Activated CD8-positive, alpha-beta T cell treated with anti-CD3 and anti-CD28 coated beads for 36 hours (primary cell): ENCODE measurements around the gene PLAC1. TPM values are rescaled to one million over a fixed set of nuclear protein-coding genes. Genes with fewer than 3 reads are reported as not detected.

Experiments
- ATAC-seq: fragments of 200-7000 bp; cut with Tn5 transposase; one replicate; pipeline ENCODE4 v1.10.0; 2021; ENCODE audit warnings: mild to moderate bottlenecking, moderate library complexity
- CTCF ChIA-PET: fragments of 350-600 bp; sonication (Branson Sonifier 250); formaldehyde crosslinking; loops from one replicate; lab custom pipeline; 2021; ENCODE audit warnings: antibody characterized with exemption; lab: Charles Lee
- POLR2A ChIA-PET: fragments of 350-600 bp; sonication (Branson Sonifier 250); formaldehyde crosslinking; loops from one replicate; lab custom pipeline; 2021; ENCODE audit warnings: antibody characterized with exemption; lab: Charles Lee
- DNase-seq: peaks from one replicate; pipeline ENCODE4 v3.0.0-alpha.2; 2020
- H3K27ac Mint-ChIP-seq: one replicate; pipeline ENCODE4 v1.8.0; 2021; ENCODE audit warnings: mild to moderate bottlenecking, mixed read lengths
- H3K27me3 Mint-ChIP-seq: one replicate; pipeline ENCODE4 v1.8.0; 2021; ENCODE audit warnings: mixed read lengths
- H3K36me3 Mint-ChIP-seq: one replicate; pipeline ENCODE4 v1.8.0; 2021; ENCODE audit warnings: low read depth, mixed read lengths
- H3K4me1 Mint-ChIP-seq: one replicate; pipeline ENCODE4 v1.8.0; 2021; ENCODE audit warnings: low read depth, mixed read lengths
- H3K4me3 Mint-ChIP-seq: one replicate; pipeline ENCODE4 v1.8.0; 2021; ENCODE audit warnings: mild to moderate bottlenecking, moderate library complexity, mixed read lengths
- H3K9me3 Mint-ChIP-seq: one replicate; pipeline ENCODE4 v1.8.0; 2021; ENCODE audit warnings: mixed read lengths
- CTCF ChIP-seq: fragments of 200-600 bp; IDR thresholded peaks from one replicate; pipeline ENCODE4 v1.8.0; 2022; ENCODE audit warnings: antibody characterized with exemption, mild to moderate bottlenecking
- intact Hi-C: fragments of 100-400 bp; cut with micrococcal nuclease; formaldehyde crosslinking; loops from one replicate; pipeline ENCODE4 v1.10.0; 2022
- total RNA-seq, 2 experiments: library from RNA; stranded (reverse); gene quantifications; one replicate each; pipeline ENCODE4 v1.2.3, GENCODE V29; 2021

The PLAC1 gene
- total RNA-seq, 2 experiments from 2014 or later: not detected

GRCh38 chrX:134558133-134558532 lies 100.1 kb downstream of the PLAC1 start:
- ChIA-PET POLR2A (no interaction called here), CTCF (no interaction called here)
- Mint-ChIP-seq H3K36me3 (no peaks in the 10 kb centered on the region), H3K9me3 (no peaks in the 10 kb centered on the region), H3K4me3 (no peak overlapping the region), H3K4me1 (no peaks in the 10 kb centered on the region), H3K27ac (no peak overlapping the region), H3K27me3 (peaks cover 17% of the 10 kb centered on the region)
- ATAC-seq (no peak), DNase-seq (no peak)
- TF ChIP-seq CTCF: no peak
- intact Hi-C loops: no loop called here

DNA sequence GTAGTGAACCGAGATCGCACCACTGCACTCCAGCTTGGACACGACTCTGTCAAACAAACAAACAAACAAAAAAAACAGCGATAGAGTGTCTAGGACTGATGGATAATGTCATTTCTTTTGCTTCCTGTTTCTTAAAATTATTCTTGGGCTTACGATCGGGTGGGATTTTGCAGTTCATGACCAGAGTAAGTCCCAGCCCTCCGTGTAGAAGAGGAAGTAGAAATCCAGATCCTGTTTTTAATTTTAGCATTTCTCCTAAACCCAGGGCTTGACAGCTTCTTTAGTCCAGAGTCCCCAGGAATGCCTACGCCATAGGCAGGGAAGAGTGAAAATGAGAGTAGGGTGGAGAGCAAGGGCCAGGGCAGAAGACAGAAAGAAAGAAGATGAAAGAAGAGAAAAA lies 104.0 kb downstream of the PLAC1 start:
- ATAC-seq (no peak), DNase-seq (no peak)
- Mint-ChIP-seq H3K27me3 (peaks cover 18% of the 10 kb centered on the region), H3K27ac (no peak overlapping the region), H3K9me3 (no peaks in the 10 kb centered on the region), H3K36me3 (no peaks in the 10 kb centered on the region), H3K4me1 (peaks cover 4% of the 10 kb centered on the region), H3K4me3 (no peak overlapping the region)
- intact Hi-C loops: no loop called here
- POLR2A ChIA-PET: no interaction called here
- TF ChIP-seq CTCF: no peak
- CTCF ChIA-PET: no interaction called here

DNA sequence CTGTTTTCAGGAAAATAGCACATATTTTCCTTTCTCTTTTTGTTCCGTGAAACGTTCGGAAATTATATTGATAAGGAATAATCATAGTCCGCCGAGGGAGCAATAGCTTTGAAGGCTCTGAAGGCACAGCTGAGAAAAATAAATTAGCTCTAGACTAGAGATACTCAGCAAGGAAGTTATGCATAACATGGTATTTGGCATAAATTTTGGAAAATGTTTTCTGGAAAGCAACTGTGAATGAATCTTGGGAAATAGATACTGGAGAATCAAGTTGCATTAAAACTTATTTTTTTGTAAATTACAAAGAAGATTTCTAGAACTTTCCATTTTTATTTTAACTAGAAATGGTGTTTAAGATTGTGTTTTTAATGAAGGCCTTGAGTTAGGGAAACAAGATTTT lies 105.9 kb downstream of the PLAC1 start:
- peaks cover 30% of the 10 kb centered on the region for H3K27me3 Mint-ChIP-seq
- CTCF ChIA-PET: interaction anchor here (1.0 kb wide), 1 partner anchor 231 kb away, joined by 3 read pairs; no protein-coding TSS in a partner anchor
- intact Hi-C loops: no loop called here

GRCh38 chrX:134551376-134552048 lies 106.8 kb downstream of the PLAC1 start:
- no peak for TF ChIP-seq CTCF
- peak overlapping the region; percentile 43 for H3K4me3 Mint-ChIP-seq
- H3K27me3 Mint-ChIP-seq: peaks cover 34% of the 10 kb centered on the region
- ChIA-PET CTCF (interaction anchor here (0.7 to 1.0 kb wide), 3 partner anchors 217 to 231 kb away, joined by 3 read pairs; no protein-coding TSS in a partner anchor), POLR2A (no interaction called here)
- no peak for ATAC-seq
- DNase-seq: no peak
- no peaks in the 10 kb centered on the region for H3K9me3 Mint-ChIP-seq
- no peak overlapping the region for H3K27ac Mint-ChIP-seq
- peaks cover 16% of the 10 kb centered on the region for H3K4me1 Mint-ChIP-seq
- intact Hi-C loops: no loop called here
- H3K36me3 Mint-ChIP-seq: no peaks in the 10 kb centered on the region

More for the DNA sequence above, 105.9 kb downstream of the PLAC1 start:
- Mint-ChIP-seq H3K4me1 (peaks cover 16% of the 10 kb centered on the region), H3K4me3 (no peak overlapping the region), H3K36me3 (no peaks in the 10 kb centered on the region), H3K9me3 (no peaks in the 10 kb centered on the region), H3K27ac (no peak overlapping the region)
- TF ChIP-seq CTCF: no peak
- POLR2A ChIA-PET: no interaction called here
- no peak for ATAC-seq
- DNase-seq: no peak
